Activated T-cell treated with anti-CD3 and anti-CD28 coated beads, Interleukin-2, amount 50 U/mL, for 48 hours (primary cell): ENCODE data around the gene CD81.
A peak's percentile ranks its signal among the peaks of the same experiment; 100 is the strongest.

Source experiments
- DNase-seq, 2 experiments: peaks; one replicate each; pipeline ENCODE4 v3.0.0-alpha.2; 2020

Gene CD81

GRCh38 chr11:2422461-2423156, 45.5 kb downstream of the CD81 start:
- DNase-seq = no peak

GRCh38 chr11:2423157-2424025, 46.3 kb downstream of the CD81 start:
- no peak for DNase-seq

GRCh38 chr11:2424811-2425495, 47.8 kb downstream of the CD81 start:
- DNase-seq = no peak

- no peak for DNase-seq
Measured at GRCh38 chr11:2425506-2425905, 48.4 kb downstream of the CD81 start.

GRCh38 chr11:2426221-2426620, 49.1 kb downstream of the CD81 start:
- no peak for DNase-seq

GRCh38 chr11:2426826-2427521, 49.9 kb downstream of the CD81 start:
- no peak for DNase-seq

- no peak for DNase-seq
Measured at GRCh38 chr11:2427721-2428321, 50.7 kb downstream of the CD81 start.

GRCh38 chr11:2428322-2428795, 51.2 kb downstream of the CD81 start:
- DNase-seq = peak; percentile 91 to 92

- DNase-seq = no peak
Measured at GRCh38 chr11:2431395-2431794, 54.3 kb downstream of the CD81 start.

GRCh38 chr11:2432171-2432621, 55.1 kb downstream of the CD81 start:
- DNase-seq = no peak

- DNase-seq = no peak
Measured at GRCh38 chr11:2432628-2433071, 55.5 kb downstream of the CD81 start.

- no peak for DNase-seq
Measured at GRCh38 chr11:2433106-2433925, 56.2 kb downstream of the CD81 start.

- DNase-seq = no peak
Measured at GRCh38 chr11:2434008-2434407, 56.9 kb downstream of the CD81 start.

- no peak for DNase-seq
Measured at GRCh38 chr11:2434506-2435255, 57.6 kb downstream of the CD81 start.

GRCh38 chr11:2435288-2436012, 58.3 kb downstream of the CD81 start:
- no peak for DNase-seq

- no peak for DNase-seq
Measured at GRCh38 chr11:2436013-2436520, 59.0 kb downstream of the CD81 start.

- no peak for DNase-seq
Measured at GRCh38 chr11:2436521-2437031, 59.5 kb downstream of the CD81 start.

GRCh38 chr11:2437516-2437915, 60.4 kb downstream of the CD81 start:
- no peak for DNase-seq

GRCh38 chr11:2439820-2440219, 62.7 kb downstream of the CD81 start:
- no peak for DNase-seq
